HG02870 (cell line): ENCODE data around the gene DLG2.
"Not testable (repeated sequence)": the region's sequence is repeated elsewhere in the genome, so short reads cannot be mapped to it uniquely, and the experiment has no call there.

Experiments
- ATAC-seq: cut with Tn5 transposase; IDR thresholded peaks from one replicate; pipeline ENCODE4 v1.9.1; 2021; ENCODE audit warnings: mild to moderate bottlenecking, moderate library complexity; ENCODE audit not compliant: unreplicated experiment

The DLG2 gene

DNA sequence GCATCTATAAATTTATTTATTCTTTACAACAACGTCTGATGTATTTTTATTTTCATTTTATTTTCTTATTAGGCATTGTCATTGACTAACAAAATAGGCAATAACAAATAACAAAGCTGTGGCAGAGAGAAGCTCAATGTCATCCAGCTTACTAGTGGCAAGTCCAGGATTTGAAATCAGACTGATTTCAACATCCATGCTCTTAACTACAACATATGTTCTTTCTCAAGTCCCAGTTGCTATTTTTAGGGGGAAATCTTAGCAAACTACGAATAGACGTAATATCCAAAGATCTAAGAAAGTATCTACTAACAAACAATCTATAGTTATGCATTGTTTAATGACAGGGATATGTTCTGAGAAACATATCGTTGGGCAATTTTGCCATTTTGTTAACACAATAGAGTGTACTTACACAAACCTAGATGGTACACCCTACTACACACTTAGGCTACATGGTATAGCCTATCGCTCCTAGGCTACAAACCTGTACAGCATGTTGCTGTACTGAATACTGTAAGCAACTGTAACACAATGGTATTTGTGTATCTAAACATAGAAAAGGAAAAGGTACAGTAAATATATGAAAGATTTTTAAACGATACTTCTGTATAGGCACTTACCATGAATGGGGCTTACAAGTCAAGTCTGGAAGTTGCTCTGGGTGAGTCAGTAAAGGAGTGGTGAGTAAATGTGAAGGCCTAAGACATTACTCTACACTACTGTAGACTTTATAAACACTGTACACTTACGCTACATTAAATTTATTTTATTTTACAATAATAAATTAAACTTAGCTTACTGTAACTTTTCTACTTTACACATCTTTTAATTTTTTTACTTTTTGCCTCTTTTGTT is 151.3 kb downstream of the DLG2 start:
- no peak for ATAC-seq

DNA sequence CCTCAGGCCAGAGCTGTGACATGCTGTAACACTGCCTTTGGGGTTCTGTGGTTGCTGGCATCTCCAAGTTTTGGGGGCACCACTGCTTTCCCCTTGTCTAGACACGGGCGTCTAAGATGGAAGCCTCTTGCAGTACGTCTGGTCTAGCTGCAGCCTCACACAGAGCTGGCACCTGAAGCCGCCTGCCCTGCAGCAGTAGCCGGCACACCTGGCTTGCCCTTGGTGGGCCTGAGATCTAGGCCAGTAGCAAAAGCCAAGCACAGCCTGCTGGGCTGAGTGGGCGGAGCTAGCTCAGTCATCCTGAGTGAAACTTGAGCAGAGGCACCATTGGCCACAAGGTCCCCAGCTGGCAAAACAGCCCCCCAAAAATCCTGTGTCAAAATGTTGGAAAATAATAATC is 154.2 kb downstream of the DLG2 start:
- ATAC-seq, result no peak

DNA sequence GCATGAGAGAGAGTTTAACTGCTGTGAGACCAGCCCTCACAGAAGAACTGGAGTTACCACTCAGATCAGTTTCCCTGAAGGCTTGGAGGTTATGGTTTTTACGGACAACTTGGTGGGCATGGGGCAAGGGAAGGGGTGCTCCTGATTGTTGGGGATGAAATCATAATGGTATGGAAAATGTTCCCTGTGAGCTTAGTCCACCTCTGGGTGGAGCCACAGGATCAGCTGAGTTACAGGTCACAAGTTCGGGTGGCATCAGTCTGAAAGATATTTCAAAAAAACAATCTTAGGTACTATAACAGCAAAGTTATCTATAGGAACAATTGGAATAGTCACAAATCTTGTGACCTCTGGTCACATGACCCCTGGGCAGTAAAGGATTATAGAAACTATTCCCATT is 162.9 kb downstream of the DLG2 start:
- no peak for ATAC-seq

DNA sequence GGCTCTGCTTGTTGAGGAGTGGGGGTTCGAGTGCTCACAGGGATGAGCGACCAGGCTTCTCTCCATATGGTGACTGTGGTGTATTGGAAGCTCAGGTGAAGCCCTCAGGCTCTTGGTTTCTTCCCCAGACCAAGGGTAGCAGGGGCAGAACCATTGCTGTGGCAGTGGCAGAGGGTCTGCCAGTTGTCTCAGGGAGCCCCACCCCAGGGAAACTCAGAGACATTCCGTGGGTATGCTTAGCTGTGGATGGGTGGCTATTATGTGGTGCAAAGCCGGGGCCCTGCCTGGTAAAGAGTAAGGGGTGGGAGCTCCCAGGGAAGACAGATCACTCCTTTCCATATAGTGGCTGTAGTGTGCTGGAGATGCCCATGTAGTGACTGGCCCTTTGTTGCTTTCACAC is 167.8 kb downstream of the DLG2 start:
- ATAC-seq, result no peak

DNA sequence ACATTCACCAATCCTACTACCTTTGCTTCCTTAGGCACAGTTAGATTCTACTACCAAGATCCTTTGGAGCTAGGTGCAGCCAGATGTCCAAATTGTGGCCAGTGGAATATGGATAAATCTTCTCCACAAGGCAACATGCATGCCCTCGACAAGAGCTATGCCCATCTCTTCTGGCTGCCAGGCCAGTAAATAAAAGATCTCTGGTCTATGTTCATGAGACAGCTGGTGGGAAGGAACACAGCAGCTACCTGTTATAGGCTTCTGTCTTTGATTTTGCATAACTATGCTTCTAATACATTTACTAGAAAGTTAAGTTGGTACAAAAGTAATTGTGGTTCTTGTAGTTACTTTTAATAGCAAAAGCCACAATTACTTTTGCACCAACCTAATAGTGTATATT is 182.7 kb downstream of the DLG2 start:
- ATAC-seq, result no peak

DNA sequence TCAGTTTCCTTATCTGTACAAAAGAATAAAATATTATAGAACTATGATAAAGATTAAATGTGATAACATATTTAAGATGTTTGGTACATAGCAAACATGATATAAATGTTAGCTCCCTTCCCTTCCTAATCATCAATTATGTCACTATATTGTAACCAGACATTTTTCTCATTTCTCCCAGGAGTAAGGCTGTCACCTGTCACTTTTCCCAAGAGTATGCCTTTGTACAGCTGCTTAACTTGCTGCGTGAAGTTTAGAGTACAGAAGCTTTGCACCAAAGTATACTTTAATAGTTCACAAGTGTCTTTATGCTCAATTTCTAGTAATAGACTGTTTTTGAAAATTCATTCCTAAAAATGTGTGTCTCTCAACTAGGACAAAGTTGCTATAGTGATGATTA is 186.9 kb downstream of the DLG2 start:
- no peak for ATAC-seq

DNA sequence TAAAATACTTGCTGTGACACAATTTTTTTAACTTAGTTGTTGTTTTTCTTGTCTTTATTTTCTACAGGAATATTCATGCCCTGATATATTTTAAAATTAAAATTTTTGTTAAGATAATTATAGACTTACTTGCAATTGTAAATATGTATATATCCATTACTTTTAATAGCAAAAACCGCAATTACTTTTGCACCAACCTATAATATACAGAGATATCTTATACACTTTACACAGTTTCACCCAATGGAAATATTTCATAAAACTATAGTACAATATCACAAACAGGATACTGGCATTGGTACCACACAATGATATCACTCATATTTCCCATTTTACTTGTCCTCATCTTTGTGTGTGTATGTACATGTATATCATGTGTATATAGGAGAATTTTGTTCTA is 188.8 kb downstream of the DLG2 start:
- ATAC-seq, result no peak

DNA sequence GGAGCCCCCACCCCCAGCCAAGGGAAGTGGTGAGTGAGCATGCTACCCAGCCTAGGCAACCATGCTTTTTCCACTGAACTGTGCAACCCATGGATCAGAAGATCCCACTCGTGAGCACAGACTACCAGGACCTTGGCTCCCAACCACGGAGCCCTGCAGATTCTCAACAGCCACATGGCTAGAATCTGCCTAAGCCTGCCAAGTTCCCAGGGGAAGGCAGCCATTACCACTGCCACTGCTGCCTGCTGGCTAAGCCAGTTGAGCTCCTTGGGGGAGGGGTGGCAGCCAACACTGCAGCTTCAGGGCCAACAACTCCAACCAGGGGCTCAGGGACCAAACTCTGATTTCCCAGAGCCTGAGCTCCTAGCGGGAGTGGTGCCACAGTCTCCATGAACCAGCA is 195.8 kb downstream of the DLG2 start:
- no peak for ATAC-seq

DNA sequence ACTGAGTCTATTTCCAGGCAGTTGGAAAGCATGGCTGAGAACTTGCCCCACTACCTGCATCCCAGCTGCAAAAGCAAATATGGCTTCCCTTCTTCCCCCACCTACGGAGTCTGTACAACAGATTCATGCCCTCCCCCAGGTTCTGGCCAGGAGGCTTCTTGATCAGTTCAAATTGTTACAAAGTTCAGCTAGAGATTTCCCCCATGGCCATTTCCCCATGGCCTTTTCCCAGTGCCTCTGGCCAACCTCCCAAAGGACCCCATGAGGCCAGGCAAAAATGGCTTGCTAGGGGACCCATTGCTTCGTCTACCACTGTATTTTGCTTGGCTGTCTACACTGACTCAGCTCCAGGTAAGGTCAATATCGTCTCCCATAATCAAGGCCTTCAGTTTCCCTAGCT is 203.3 kb downstream of the DLG2 start:
- no peak for ATAC-seq

DNA sequence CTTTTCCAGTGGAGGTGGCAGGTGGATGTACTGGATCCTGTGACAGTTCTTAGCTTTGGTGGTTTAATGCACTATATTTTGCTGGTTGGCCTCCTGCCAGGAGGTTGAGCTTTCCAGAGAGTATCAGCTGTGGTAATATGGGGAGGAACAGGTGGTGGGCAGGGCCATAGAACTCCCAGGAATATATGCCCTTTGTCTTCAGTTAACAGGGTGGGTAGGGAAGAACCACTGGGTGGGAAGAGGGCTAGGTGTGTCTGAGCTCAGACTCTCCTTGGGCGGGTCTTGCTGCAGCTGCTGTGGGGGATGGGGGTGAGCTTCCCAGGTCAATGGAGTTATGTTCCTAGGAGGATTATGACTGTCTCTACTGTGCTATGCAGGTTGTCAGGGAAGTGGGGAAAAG is 203.8 kb downstream of the DLG2 start:
- no peak for ATAC-seq

DNA sequence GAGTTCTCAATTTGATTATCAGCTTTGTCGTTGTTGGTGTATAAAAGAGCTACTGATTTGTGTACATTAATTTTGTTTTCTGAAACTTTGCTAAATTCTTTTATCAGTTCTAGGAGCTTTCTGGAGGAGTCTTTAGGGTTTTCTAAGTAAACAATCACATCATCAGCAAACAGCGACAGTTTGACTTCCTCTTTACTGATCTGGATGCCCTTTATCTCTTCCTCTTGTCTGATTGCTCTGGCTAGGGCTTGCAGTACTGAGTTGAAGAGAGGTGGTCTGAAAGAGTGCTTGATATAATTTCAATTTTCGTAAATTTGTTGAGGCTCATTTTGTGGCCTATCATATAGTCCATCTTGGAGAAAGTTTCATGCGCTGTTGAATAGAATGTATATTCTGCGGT is 213.0 kb downstream of the DLG2 start:
- ATAC-seq, result no peak

DNA sequence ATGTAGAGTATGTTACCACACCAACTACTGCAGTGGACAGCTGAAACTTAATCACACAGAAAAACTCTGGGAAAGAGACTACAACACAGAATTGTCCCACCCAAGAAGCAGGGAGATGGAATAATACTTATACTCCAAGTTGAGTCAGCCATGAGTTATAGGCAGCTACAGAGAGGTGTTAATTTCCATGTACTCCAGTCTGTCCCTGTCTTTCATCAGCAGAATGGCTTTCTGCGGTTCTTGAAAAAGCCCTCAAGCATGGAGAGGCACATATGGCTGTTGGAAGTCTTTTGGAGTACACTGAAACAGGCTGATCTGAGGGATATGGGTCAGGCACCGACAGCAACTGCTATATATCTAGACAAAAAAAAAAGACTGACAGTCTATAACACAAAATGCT is 219.5 kb downstream of the DLG2 start:
- ATAC-seq, result no peak

DNA sequence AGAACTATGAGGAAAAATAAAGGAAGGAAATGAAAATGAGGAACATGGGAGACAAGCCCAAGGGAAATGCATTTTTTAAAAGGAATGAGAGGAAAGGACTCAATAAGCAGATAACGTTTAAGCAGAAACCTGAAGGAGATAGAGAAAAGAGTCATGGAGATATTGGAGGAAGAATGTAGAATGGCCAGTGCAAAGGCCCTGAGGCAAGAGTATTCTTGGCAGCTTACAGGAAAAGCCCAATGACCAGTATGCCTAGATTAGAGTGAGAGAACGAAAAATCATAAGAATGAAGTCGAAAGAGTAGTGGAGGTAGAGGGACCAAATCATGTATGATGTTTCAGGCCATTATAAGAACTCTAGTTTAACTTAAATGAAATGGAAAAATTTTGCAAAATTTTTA is 220.3 kb downstream of the DLG2 start:
- ATAC-seq, result no peak

DNA sequence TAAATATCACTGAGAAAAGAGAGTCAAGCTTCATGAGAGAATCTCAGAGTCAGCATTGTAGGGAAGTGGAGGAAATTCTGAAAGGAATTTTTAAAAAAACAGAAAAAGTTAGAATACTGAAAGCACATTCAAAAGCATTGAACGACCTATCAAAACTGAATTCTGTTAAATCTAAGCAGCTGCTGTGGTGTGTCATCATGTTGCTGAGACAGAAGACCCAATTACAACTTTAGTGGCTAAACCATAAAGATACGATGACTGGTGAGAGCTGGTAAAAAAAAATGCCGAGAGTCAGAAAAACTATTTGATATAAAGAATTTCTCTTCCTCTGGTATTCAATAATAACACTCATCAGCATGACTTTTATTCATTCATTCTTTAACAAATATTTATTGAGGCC is 220.8 kb downstream of the DLG2 start:
- no peak for ATAC-seq

DNA sequence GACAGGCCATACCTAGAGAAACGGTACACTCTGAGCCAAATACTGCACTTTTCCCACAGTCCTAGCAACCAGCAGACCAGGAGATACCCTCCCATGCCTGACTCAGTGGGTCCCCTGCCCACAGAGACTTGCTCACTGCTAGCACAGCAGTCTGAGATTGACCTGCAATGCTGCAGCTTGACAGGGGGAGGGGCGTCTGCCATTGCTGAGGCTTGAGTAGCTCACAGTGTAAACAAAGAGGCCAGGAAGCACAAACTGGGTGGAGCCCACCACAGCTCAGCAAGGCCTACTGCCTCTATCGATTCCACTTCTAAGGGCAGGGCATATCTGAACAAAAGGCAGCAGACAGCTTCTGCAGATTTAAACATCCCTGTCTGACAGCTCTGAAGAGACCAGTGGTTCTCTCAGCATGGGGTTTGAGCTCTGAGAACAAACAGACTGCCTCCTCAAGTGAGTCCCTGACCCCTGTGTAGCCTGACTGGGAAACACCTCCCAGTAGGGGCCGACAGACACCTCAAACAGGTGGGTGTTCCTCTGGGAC is 231.6 kb downstream of the DLG2 start:
- ATAC-seq, result not testable (repeated sequence)

DNA sequence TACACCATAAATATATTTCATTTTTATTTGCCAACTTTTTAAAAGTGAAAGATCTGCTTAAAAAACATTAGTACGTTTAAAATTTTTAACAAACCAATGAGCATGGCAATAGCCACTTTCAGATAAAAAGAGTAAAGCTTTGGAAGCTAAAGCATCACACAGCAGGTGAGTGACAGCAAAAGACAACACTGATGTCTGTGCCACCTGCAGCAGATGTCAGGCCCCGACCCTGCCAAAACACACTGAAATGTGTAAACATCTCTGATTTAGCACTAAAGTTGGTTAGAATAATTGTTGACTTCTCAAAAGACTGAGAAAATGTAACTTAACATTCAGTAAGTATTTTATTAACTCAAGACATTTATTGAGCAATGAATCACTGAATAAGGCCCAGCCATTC is 232.9 kb downstream of the DLG2 start:
- ATAC-seq, result no peak

DNA sequence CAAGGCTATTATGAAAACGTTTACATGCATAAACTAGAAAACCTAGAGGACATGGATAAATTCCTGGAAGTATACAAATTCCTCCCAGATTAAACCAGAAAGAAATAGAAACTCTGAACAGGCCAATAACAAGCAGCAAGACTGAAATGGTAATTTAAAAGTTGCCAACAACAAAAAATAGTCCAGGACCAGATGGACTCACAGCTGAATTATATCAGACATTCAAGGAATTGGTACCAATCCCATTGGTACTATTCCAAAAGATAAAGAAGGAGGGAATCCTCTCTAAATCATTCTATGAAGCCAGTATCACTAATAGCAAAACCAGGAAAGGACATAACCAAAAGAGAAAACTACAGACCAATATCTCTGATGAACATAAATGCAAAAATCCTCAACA is 236.0 kb downstream of the DLG2 start:
- ATAC-seq, result no peak

DNA sequence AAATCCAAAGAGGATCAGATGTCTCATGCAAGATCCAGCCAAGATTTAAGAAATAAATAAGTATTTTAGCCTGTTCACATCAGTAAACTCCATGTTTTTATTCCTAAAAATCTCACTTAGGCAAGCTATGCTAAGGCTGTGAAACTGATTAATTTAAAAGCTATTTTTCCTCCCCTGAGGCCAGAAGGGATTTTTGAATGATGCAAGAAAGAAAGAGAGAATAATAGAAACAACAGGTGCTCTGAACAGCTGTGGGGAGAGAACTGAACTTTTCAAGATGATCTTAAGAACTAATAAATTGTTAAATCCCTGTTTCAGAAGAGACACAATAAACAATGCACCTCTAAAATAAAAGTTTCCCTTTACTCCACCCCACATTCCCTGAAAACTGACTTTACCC is 241.6 kb downstream of the DLG2 start:
- ATAC-seq, result no peak

DNA sequence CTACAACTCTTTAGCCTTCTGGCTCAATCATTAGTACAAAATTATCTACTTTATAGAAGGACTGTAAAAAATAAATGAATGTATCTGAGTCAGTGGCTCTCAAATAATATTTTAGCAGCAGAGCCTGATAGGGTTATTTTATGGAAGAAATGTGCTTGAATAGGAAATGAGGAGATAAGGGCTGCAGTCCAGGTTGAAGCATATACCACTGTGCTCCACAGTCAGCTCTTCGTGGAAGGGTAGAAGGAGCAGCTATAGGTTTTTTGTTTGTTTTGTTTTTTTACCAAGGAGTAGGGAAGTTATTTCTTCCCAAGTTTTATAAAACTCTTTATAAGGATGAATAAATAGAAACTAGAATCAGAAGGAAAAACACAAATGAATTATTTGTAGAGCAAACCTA is 242.0 kb downstream of the DLG2 start:
- no peak for ATAC-seq

DNA sequence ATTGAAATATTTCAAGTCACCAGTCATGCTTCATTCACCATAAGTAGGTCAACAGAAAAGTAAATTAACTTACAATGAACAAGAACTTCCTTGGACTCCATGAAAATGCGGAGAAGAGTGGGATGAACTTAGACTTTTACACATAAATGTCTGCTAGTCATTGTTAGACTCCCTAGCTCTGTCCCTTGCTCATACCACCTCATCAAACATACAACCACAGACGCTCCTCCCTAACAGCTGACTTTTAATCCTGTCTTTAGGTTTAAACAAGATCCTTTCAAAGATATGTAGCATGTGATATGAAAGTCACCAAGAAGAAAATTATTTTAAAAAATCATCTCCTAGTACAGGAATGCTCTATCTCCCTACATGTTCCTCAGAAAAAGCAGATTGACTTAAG is 248.1 kb downstream of the DLG2 start:
- ATAC-seq, result no peak

DNA sequence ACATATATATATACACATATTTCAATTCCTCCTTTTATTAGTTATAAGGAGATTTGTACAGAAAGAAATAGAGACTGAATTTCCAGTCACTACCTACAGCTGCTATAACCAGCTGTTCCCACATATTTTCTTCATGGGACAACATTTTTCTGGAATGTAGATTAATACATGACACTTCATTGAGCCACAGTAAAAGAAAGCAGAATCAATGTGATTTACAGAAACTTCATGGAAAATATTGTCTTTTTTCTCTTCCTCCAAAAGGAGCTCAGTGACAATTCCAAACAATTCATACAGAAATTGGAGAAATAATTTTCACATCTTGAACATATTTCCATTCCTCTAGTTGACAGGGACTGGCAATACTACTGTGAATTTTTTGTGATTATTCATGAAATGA is 249.2 kb downstream of the DLG2 start:
- ATAC-seq, result no peak

DNA sequence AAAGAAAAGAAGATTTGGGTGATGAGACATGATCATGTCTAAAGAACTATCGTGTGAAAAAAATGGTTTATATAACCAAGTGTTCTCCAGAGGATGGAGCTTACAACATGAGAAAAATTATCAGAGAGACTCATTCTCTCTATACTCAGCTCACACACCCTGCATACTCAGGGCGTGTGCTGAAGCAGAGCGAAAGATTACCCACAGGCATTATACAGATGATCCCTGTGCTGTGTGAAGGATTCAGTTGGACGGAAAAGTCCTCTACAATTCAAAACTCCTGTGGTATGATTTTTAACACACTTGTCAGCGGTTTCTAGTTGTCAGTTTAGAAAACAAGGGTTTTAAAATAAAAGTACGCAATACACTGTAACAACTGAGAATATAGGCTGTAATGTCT is 267.3 kb downstream of the DLG2 start:
- no peak for ATAC-seq

DNA sequence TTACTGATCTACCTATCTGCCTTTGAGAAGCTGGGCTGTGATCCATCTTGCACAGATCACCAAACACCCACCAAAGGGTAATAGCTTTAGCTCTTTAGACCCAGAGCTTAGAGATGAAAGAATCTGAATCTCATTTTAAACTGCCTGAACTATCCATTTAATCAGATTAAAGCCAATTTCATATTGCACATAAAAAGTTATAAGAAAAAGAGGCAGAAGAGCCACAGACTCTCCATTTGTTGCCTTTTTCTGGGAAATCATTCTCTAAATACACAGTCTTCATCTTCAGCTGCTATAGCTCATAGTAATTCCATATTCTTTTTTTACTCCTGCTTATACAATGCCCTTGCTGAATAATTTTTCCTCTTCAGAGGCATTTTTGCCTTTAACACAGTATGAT is 271.2 kb downstream of the DLG2 start:
- ATAC-seq, result no peak
